ENCODE measurements around the gene CDCP1.
"Not testable (repeated sequence)": the region's sequence is repeated elsewhere in the genome, so short reads cannot be mapped to it uniquely, and the experiment has no call there.

The CDCP1 gene

DNA sequence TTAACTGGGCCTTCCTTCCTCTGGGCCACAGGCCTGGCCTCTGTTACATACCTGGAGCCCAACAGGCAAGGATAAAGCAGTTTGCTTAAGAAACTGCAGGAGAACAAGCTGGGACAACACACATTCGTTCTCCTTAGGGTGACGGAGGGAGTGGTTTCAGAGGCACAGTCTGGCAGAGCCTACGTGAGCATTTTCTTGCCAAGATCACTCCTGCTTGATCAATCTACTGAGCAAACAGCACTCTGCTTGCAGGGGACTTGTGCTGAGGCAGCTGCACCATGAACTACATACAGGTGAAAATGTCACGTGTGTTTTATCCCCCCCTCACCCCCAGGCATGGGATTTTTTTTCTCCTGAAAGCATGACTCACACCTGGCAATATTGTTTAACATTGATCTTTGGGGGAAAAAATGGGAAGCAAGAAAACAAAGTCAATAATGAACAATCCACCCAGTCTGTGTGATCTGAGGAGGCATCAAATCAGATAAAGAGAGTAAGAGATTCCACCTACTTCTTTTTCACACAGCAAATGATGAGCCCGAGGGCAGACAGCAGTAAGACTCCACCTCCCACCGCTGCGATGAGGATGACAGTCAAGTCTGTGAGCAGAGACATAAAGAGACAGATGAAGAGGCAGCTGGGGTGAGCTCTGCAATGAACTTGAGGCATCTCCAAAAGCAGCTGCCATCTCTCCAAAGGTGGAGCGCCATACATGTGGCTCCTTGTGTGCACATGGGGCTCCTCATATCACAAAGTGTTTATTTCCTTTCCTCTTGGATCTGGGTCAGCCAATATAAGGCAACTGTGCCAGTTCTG lies 57.4 kb downstream of the CDCP1 start:
- peak in 35 of 56 donors; percentile 5 to 84 (median 47) for DNase-seq

DNA sequence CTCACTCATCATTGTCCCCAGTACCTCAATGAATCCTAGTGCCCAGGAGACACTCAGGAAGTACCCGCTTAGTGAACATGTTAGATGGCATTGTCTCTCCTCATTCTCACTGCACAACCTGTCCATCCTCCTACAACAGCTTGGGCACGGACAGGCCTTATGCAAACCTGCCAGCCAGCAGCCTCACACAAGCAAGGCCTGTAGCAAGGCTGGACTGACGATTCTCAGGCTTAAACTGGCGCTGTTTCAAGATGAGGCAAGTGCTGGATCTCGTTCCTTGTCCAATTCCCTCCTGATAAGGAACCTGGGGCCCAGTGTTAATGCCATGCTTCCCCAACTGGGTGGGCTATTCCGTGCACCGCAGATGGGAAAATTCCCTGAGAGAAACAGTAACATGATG lies 59.0 kb downstream of the CDCP1 start:
- no peak for DNase-seq

DNA sequence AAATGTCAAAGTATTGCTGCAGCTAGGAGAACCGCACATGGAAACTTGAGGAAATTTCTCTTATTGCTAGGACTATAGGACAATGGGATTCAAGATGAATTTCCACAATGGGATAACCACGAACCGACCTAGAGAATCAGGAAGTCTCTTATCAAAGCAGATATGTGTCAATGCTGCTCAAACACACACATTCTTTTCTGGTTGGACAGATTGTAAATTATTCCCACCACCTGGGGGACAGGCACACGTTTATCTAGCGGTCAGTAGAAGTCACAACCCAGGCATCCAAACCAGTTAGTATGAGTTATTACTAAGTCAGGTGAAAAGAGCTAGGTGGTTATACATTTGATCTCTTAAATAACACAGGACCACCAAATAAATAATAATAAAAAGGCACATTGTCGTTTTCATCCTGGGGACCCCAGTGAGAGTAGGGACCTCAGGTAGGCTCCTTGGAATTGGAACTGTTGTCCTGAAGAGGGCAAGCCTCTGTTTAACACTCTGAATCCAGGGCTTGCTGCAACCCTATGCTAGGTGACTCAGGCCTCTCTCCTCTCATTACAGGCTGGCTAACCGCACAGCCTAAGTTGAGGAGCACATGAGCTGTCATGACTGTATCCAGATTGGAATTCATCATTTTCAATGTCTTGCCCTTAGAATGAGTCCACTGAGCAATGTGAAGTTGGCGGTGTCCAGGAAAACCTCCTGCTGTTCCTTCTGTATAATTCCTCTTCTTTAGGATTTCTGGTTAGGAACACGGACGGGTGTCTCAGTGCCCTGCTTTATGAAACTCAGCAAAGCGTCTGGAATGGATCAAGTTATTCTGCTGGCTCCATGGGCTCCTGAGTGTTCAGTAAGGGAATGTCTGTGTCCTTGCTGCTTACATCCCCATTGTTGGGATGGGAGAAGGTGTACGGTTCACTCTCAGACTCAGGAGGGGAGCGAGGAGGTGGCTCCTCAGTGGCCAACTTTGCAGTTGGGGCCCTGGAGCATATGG lies 61.1 kb downstream of the CDCP1 start:
- DNase-seq: no peak

DNA sequence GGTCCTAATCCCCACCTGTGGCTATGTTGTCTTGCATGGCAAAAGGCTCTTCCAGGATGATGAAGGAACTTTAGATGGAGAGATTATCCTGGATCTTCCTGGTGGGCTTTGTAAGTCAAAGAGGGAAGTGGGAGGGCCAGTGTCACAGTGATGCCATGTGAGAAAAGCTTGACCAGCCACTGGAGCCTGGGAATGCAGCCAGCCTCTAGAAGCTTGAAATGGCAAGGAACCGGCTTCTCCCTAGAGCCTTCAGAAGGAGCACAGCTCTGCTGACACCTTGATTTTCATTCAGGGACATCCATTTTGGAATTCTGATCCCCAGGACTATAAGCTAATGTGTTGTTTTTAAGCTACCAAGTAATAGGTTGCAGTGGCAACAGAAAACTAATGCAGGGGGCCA lies 61.8 kb downstream of the CDCP1 start:
- peak in 1 of 56 donors; percentile 14 for DNase-seq

DNA sequence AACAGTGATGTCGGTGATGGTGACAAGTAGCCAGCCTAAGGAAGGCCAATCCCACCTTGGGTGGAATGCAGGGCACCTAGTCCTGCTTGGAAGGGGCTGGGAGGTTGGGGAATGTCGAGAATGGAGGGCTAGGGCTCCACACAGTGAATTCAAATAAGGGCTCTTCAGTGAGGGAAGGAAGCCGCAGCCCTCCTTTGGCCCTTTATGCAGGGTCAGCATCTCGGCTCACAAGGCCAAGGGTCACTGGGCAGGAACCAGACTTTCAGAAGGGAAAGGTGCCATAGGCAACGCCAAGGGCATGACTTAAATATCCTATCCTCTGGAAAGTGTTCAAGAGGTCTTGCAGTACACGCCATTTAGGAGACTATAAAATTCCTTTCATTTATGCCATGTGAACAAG lies 63.2 kb downstream of the CDCP1 start:
- no peak for DNase-seq

DNA sequence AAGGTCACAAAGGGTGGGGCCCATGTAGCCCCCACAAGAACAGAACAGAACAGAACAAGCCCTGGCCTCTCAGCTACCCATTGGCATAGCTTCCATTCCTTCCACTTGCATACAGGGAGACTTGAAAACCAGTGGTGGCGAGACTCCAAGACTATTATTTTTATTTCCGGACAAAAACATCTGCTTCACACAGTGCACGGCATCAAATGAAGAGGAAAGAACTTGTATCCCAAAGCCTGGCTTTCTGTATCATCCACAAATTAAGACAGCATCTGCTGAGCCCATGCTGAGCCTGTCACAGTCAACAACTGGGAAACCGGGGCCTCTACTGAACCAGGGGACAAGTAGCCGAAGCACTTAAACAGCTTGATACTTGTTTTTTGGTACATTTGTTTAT lies 64.0 kb downstream of the CDCP1 start:
- DNase-seq: no peak

DNA sequence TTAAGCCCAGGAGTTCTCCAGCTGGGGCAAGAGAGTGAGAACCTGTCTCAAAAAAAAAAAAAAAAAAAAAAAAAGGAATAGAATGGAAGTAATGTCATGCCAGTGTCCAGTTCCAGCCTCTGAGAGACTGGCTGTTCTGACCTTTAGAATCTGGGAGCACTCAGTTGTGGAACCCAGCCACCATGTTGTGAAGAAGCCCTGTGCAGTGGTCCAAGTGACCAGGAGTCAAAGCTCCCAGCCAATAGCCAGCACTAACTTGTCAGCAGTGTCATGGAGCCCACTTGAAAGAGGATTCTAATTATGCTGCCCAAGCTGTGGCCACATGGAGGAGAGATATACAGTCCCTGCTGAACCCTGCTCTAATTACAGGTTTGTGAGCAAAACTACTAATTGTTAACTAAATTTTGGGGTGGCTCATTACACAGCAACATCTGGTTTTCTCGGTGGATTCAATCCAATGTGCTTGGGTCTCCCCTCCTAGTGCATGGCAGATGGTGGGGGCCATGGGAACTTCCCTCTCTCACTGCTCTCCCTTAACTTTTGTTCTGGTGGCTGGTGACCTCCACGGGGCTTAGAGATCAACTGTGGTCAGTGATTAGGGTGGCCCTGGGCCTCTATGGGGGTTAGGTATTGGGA lies 64.6 kb downstream of the CDCP1 start:
- DNase-seq: no peak

DNA sequence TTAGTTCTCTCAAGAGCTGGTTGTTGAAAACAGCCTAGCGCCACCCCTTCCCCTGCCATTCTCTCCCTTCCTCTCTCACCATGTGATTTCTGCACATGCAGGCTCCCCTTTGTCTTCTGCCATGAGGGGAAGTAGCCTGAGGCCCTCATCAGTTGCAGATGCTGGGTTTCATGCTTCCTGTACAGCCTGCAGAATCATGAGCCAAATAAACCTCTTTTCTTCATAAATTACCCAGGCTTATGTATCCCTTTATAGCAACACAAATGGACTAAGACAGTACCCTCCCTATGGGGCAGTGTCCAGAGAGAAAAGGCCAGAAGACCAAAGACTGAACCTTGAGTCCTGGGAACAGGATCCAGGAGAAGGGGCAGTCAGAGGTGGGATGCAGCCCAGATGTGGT lies 65.4 kb downstream of the CDCP1 start:
- no peak for DNase-seq

DNA sequence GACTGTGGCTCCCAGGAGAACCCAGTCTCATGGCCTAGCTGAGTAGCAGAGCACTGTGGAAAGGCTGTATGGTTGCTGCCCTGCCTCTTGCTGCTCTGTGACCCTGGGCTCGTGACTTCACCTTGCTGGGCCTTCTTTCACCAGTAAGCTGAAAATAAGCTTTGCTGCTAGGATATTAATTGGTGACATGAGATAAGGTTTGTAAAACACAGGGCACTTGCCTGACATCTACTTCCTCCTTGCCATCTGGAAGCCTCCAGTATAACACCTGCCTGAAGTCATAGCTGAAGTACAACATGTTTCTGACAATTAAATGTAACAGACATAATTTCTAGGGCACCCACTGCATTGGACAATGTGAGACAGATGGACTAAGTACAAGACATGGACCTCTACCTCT lies 66.5 kb downstream of the CDCP1 start:
- DNase-seq: no peak

DNA sequence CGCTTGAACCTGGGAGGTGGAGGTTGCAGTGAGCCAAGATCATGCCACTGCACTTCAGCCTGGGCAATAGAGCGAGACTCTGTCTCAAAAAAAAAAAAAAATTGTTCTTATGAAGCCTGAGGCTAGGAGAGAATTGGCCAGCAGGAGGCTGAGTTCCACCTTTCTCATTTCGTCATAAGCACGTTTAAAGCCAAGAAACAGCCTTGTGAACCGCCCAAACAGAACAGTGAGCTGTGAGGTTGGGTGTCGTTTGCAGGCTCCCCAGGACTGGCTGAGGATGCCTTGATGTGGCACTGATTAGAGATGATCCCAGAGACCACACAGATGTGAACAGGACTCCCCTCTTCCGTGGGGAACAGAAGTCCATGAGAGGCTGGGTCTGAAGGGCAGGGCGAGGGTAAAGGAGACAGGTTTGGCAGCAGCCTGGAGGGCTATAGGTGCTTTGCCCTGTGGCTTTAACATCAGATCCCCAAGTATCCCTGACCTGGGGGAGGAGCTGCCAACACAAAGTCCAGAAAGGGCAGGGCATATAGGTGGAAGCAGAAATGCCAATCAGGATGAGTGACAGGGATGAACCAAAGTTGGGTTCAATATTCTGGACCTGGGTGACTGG lies 67.2 kb downstream of the CDCP1 start:
- DNase-seq: no peak

DNA sequence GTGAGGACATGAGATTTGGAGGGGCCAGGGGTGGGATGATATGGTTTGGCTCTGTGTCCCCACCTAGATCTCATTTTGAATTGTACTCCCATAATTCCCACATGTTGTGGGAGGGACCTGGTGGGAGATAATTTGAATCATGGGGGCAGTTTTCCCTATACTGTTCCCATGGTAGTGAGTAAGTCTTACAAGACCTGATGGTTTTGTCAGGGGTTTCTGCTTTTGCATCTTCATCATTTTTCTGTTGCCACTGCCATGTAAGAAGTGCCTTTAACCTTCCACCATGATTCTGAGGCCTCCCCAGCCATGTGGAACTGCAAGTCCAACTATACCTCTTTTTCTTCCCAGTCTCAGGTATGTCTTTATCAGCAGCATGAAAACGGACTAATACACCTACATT lies 67.9 kb downstream of the CDCP1 start:
- DNase-seq: not testable (repeated sequence)

DNA sequence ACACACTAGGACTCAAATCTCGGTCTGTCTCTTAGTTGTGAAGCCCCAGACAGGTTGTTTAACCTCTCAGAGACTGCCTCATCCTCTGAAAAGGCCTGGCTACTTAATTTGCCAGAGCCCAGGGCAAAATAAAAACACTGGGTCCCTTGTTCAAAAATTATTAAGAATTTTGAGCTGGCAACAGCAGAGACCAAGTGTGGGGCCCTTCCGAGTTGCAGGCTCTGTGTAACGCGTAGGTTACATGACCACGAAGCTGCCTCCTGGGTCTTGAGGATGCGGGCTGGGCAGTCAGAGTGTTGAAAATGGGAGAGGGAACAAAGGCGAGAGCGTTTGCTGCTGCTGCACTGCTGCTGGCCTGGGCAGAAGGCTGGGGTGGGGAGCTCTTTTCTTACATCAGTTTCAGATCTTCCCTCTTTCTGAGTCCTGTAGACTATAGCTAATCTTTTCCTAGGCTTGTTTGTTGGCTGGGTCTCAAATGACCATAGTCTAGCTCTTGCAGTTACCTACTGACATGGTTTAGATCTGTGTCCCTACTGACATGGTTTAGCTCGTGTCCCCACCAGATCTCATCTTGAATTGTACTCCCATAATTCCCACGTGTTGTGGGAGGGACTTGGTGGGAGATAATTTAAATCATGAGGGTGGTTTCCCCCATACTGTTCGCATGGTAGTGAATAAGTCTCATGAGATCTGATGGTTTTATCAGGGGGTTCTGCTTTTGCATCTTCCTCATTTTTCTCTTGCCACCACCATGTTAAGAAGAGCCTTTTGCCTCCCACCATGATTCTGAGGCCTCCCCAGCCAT lies 70.2 kb downstream of the CDCP1 start:
- no peak for DNase-seq

DNA sequence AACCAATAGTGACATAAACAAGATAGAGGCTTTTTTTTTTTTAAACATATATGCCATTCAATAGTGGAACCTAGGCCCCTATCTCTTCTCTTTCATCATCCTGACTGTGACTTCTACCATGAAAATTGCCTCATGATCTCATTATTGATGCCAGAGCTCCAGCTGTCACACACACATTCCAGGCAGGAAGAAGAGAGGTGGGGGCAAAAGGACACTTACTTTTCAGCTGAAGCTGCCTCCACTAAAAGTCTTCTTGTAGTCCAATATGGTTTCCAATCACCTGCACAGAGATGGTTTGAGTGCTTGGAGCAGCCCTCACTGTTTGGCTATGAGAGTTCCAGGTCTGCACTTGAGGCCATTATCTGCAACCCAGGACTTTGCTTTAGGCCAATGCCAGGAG lies 75.1 kb downstream of the CDCP1 start:
- no peak for DNase-seq

DNA sequence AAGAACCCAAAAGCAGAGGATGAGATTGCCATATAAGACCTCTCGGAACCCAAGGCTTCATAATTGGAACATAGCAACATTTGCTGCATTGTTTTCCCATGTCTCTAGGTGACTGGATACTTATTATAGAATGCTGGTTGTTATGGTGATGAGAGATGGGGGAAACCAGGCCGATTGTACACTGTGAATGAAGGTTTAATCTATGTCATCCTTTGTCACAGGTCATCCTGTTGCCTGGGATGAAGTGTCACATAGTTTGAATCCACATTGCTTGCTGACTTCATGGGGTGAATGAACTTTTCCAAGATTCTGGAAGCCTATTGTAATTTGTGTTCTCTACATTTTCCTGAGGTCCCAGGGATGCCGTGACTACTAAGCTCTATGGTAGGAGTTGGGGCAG lies 78.2 kb downstream of the CDCP1 start:
- DNase-seq: no peak

DNA sequence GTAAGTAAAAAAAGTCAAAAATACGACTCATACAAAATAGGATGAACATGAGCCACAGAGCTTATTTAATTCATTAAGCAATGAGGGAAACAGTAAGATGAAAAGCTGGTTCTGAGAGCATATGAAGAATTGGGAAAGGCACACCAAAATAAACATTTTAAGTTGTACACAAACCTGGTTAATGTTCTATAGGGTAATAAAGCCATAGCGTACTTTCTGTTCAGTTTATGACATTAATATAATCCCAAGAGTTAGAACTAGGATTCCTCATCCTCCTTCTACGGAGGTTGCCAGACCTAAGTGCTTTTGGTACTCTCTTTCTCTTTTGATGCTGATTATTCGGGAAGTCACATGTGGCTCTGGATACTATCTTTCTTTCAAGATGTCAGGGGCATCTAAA lies 78.7 kb downstream of the CDCP1 start:
- no peak for DNase-seq

DNA sequence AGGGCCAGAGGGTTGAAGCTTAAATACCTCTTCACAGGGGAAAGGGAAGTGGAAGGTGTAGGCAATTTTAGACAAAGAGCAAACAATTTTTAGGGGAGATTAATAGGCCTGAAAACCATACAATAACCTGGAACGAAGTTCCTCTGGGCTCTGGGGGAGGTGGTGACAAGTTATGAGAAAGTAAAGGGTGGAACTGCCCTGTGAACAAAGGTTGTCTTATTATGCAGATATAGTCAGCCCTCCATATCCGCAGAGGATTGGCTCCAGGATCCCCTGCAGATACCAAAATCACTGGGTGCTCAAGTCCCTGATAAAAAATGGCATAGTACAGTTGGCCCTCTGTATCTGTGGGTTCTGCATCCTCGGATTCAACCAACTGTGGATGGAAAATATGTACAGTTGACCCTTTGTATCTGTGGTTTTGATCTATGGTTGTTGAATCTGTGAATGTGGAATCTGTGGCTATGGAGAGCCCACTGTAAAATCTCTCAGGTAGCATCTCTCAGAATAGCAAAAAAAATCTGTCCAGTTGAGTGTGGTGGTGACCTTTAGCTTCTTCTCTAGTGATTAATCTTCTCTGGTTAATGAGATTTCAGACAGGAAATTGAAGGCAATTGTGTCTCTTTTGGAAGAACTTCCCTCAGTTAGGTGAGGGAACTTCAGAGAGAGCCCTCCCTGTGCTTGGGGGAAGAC lies 79.9 kb downstream of the CDCP1 start:
- DNase-seq: no peak

DNA sequence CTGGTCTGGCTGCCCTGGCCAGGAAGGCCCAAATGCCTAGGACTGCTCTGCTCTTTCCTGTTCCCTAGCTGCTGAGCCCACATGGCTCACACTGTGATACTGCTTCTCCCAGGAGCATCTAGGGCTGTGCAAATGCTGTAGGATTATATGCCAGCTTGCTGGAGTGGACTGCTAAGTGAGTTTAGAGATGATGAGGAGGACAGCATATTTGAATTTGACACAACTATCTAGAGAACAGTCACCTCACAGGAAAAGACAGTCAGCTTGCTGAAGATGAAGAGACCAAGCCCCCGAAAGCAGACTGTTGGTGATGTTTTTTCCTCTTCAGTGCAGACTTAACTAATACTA lies 80.8 kb downstream of the CDCP1 start:
- no peak for DNase-seq

DNA sequence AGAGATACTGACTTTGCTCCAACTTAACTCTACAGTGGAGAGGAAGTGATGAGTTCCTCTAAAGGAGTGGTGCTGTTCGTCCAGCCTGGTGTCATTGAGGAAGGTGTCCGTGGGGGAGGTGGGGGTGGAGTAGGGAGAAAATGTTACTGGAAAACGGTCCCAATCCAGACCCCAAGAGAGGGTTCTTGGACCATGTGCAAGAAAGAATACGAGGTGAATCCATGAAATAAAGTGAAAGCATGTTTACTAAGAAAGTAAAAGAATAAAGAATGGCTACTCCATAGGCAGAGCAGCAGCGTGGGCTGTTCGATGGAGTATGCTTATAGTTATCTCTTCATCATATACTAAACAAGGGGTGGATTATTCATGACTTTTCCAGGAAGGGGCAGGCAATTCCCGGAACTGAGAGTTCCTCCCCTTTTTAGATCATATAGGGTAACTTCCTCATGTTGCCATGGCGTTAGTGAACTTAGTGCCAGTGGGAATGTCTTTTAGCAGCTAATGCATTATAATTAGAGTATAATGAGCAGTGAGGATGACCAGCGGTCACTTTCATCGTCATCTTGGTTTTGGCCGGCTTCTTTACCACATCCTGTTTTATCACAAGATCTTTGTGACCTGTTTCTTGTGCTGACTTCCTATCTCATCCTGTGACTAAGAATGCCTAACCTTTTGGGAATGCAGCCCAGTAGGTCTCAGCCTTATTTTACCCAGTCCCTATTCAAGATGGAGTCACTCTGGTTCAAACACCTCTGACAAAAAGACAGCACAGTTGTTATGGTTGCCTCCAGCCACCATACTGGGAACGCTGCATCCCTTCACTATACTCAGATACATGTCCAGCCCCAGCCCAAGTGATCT lies 81.4 kb downstream of the CDCP1 start:
- no peak for DNase-seq

DNA sequence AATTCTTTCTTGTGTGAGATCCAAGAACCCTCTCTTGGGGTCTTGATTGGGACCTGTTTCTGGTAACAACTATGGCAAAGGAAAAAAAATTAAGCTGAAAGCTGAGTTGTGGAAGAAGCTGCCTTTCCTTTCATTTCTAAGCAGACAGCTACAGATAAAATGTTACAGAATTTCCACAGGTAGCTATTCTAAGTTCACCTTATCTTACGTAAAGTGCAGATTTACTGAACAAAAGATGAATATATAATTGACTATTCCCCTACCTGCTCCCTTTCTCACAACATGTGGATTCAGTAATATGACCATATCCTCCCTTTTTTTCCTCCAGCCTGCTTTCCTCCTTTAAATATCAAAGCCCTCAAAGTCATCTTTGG lies 83.5 kb downstream of the CDCP1 start:
- no peak for DNase-seq
